GM19328 (cell line): ENCODE data around the gene OPCML.

ENCODE experiments used
- ATAC-seq: cut with Tn5 transposase; IDR thresholded peaks from one replicate; pipeline ENCODE4 v1.9.1; 2021; ENCODE audit warnings: mild to moderate bottlenecking, moderate library complexity; ENCODE audit not compliant: unreplicated experiment

OPCML gene

DNA sequence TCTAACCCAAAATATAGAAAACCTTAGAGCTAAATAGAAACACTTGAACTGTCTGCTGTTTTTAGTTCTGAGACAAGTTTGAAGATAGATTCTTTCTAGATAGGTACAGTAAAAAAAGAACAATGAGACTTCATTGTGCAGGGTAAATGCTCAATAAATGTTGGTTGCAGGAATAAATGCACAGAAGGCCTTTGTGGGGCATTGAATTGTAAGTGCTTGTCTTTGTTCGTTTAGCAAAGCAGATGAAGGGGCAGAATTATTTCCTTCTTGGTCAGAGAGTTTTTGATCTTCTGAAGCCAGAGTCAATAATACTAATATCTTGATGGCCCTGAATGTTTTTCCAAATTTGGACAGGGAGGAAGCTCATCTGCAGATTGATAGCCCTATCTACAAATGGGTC lies 340.4 kb downstream of the OPCML start:
- ATAC-seq: no peak

DNA sequence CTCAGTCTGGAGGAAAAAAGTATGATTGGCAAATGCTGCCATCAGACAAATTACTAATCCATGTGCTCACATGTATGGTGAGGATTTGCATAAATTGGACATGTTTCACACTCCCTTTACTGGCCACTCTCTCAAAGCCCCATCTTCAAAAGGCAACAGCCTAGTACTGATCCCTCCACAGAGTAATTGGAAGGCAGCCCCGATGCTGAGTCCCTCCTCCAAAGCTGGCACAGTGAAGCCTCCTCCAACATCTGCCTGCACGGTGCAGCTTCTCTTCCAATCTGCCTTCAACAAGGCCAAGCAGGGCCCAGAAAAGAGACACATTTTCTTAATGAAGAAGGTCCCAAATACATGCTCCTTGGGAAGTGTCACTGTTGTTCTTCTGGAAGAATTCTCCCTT lies 350.6 kb downstream of the OPCML start:
- ATAC-seq: no peak

DNA sequence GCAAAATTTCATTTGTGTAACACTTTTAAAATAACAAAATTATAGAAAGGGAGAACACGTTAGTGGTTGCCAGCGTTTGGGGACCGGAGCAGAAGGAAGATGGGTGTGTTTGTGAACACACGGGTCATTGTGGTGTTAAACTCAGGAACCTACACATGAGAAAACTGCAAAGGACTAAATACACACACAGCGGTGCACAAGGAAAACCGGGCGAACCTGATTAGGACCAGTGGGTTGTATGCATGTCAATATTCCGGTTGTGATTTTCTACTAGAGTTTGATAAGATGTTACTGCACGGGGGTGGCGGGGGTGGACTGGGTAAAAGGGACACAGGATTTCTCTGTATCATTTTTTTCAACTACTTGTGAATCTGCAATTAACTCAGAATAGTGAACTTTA lies 351.2 kb downstream of the OPCML start:
- ATAC-seq: no peak

DNA sequence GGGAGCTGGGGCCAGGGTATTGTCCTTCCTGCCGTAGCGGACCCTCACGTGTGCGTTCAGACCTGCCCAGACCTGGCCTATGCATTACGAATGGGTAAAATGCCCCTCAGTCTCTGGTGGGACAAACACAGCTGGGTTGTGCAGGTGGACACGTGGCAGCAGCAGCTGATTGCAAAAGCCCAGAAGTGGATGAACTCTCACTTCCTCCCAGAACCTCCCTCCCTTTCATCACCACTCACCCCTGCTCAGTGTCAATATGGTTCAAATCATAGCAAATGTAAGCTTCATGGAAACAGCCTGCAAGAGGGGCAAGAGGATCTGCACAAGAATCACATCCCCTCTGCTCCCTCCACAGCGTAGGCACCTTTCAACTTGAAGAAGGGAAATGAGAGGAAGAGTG lies 352.1 kb downstream of the OPCML start:
- no peak for ATAC-seq

DNA sequence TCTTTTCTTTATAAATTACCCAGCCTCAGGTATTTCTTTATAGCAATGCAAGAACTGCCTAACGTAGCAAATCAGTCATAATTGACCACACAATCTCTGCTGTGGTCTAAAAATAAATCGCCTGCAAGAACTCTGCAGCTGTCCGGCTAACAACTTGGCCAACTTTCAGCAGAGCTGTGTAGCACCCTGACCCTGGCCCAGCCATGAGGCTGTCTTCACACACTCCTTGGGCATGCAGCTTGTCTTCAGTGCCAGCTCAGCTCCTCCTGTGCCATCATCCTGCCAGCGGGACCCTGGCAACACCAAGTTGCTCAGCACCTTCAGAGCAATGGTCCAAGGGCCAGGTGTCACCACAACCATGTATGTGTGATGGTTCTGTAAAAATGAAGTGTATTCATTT lies 355.6 kb downstream of the OPCML start:
- ATAC-seq: no peak

DNA sequence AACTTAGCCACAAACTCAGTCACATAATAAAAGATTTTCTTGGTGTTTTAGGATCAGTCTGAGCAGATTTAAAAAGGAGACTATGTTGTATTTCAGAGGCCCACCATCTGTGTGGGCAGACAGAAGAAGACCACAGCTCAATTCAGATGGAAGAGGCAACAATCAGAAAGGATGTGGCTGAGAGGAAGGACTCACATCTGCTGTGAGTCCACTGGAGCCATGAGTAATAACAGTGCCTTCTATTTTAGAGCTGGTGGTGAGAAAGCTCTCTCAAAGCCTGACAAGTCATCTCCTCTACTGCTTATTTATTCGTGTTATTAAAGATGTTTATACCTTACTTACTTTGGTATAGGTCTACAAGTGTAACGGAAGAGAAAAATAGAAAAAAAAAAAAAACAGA lies 357.2 kb downstream of the OPCML start:
- ATAC-seq: no peak

DNA sequence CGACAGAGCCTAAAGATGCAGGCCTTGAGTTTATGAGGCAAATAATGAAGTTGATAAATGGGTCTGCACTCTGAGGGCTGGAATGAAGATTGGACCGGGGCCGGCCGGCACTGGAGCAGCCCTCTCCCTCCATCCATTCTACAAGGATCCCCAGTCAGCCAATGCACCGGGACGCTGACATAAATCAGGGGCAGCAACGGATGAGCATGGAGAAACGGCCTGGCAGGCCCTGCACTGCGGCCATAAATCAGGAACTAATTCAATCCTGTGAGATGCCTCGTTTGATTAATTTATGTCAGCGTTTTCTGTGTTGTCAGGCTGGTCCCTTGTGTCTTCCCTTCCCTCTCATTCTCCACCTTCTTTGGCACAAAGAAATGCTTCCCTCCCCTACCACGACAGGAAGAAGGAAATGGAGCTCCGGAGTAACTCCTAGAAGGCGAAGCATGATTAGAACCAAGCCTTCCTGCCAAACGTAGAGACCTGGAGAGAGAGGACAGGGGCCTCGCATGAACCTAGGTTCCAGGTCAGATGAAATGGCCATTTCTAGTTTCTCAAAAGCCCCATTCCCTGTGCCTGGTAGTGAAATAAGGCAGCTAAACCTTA lies 358.4 kb downstream of the OPCML start:
- ATAC-seq: no peak

DNA sequence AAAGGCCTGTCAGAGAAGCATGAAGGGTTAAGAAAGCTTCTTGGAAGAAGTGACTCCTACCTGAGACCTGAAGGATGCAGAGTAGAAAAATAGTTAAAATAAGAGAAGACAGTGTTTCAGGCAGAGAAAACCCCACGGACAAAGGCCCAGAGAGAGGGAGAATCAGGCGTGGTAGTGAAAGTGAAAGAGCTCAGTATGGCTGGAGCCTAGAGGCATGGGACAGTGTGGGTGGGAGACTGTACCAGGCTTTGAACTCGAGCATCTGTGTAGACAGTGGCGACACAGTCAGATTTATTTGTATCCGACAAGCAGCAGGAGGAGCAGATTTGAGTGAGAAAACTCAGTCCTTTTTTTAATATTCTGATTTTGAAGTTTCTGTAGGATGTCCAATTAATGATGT lies 360.0 kb downstream of the OPCML start:
- no peak for ATAC-seq

DNA sequence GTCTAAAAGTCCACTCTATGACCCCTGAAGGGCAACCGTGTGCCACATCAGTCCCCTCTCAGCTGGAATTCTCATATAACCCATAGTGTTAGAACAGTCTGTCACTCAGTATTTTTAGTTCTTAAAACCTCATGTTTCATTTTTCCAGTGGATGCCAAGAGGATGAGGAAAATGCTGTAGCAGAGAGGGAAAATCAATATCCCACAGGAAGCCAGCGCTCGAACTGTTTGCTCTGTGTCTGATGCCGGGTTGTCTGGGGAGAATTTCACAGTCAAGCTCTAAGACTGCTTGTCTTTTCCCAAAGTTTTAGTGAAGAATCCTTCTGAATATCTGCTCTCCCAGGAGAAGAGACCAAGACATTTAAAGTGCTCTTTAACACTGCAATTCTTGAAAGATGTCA lies 360.9 kb downstream of the OPCML start:
- ATAC-seq: no peak

DNA sequence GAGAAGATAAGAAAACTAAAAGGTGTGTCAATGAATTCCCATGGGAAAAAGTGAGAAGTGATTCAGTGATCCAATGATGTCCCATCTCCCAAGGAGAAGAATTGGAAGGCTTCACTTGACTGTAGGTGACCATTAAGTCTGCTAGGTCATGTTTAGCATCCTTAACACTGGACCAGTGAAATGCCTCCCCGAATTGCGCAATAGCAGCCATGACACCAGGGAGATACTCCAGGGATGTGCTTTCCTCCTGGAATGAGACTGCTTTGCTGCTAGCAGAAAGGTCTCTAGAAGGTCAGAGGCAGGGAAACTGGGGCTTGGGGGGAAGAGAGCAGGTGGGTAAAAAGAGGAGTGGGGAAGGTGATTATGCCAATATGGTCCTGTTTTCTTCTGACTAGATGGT lies 364.3 kb downstream of the OPCML start:
- no peak for ATAC-seq

DNA sequence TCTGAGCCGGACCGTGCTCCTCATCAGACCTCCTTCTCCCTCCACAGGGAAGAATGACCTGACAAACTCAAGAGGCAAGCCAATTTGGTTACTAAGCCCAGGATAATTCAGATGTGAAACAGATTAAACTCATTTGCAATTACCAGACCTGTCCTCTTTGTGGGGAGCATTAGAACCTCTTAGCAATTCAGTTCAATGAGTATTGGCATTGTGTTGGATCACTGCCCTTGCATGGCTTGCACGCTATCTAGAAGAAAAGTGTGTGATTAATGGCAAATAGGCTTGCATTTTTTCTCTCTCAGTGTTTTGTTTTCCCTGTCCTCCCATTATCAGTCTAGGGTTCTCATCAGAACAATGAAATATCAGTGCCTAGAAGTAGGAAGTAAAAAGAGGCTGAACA lies 365.6 kb downstream of the OPCML start:
- ATAC-seq: no peak

DNA sequence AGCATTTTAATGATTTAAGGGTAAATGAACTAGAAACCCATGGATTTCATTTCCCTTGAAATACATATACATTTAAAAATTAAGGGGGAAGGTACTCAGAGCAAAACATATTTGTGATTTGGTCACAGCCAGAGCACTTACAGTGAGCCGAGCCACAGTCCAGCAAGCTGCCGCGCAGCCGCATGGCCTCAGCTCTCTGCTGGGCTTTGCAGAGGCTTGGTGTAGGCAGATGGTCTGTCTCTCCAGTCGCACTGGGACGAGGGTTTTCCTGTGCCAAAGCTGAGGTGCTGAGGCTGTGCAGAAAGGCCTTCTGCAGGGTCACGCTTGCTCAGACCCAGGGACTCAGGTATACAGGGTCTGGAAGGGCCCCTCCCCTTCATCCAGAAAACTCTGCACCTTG lies 367.3 kb downstream of the OPCML start:
- no peak for ATAC-seq

DNA sequence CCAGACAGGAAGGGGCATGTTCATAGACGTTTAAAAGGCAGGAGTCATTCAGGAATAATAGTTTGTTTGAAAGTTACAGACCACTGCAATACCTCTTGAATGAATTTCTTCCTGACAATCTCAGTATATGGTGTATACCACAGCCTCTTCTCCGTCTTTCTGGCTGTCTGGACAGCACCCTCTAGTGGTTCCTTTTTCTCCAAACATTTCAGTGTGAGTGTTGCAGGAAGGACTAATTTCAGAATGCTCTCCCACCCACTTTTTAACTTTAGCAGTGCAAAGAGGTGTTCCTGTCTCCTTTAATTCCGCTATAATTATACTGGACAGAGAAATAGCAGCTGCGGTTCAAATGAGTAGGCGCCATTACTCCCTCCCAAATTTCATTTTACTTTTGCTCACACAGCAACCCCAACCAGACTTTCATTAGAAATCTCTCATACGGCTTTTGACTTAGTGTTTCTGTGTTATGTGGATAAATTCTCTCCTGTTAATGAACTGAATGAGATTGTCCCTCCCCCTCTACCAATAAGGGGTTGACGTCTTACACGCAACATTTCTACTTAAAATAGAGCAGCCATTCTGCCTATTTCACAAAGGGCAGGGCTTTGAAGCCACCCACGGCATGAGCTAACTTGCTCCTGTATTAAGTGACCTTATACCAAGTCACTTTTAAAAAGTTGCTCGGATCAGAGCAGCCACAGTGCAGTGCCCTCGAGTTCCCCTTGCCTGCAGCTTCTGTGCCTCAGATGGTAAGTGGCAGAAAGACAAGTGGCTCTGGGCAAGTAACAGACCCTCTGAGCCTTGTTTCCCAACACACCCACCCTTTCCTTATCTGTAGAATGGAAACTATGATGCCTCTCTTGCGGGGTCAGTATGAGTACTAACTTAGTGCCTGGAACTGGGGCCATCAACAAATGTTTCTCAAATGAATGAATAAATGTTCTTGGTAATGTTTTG lies 368.6 kb downstream of the OPCML start:
- ATAC-seq: no peak

DNA sequence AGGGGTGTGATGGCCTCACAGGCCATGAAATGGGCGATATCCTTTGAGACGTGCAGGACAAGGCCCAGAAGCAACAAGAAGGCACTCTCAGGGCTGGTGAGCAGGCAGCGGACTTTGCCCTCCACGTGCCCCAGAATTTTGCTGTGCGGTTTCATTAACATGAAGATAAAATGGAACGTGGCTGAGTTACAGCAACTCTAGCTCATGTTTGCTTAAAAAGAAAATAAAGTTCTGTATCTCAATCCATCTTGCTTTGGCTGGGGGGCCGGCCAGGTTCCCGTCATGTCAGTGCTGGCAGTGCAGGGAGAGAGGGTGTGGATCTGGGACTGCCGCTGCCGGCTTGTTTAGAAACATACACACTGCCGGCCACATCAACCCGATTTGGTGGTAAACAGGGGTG lies 370.1 kb downstream of the OPCML start:
- no peak for ATAC-seq

DNA sequence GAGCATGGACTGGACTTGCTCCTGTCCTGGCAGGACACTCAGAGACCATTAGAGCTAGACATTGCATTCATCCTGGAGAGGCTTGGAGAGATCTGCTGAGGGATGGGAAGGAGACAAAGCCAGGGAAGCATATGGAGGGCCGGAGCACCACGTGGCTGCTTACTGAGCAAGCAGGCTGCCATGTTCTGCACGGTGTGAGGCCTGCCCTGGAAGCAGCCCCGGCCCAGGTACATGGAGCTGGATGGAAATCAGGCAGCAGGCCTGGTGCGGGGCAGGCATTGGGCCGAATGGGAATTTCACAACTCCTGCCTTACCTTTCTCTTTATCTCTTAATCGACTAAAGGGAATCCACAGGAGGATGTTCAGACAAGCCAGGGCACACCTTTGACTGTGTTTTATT lies 371.5 kb downstream of the OPCML start:
- ATAC-seq: no peak

DNA sequence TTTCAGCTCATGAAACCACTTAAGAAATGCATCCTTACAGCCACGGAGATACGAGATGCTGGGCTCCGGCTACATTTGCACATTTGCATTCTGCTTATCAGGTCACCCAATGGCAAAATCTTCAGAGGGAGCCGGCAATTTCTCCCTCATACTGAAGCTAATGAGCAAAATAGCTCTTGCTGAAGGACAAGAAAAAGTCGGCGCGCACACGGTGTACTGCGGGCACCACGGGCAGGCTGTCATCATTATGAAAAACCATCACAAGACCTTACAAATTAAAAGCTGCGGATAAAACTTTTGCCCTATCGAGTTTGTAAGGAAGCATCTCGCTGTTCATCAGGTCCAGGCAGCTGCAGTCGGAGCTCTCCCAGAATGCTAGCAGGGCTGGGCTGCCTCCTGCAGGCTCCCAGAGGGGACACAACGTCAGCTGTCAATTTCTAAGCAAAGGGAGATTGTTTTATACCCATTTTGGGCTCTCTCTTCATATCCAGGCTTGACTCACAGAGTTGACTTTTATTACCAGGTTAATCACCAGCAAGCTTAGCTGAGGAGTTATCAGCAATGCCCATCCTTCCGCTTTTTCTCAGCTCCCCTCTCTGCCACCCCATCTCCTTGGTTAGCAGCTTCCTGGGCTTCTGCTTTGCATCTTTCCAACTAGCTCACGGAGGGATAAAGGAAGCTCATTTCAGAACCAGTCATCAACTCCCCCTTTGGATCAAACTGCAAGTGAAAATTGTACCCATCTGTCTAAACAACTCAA lies 375.1 kb downstream of the OPCML start:
- ATAC-seq: no peak

DNA sequence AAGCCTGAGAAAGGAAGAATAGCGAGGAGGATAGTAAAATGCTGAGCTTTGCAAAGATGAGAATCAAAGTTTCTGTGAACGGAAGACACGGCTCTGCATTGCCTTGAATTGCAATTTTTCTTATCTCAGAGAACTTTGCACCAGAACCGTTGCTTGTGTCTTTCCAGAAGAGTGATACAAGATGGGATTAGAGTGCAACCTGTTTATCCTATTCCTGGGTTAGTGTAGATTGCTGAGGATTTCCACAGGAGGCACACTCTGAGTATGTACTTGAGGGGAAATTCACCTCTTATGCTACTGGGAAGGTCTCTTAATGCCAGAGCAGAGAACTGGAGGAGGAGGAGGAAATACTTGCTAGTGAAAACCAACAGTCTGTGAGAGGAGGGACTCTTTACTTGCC lies 377.5 kb downstream of the OPCML start:
- no peak for ATAC-seq

DNA sequence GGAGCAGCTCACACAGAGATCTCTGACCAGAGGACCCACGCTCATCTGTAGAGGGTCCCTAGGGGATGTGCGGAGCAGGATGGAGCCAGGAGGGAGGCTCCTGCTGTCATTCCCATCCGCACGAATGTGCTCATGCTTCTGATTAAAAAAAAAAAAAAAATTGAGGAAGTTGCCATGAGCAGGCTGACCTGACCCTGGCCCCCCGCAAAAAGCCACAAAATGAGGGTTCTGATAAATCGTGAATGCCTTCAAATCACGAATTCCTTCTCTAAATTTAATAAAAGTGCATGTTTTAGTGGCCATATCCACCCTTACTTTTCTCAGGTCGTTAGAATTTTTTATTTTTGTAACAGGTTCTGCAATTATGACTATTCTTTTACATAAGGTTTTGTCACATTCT lies 378.2 kb downstream of the OPCML start:
- ATAC-seq: no peak

DNA sequence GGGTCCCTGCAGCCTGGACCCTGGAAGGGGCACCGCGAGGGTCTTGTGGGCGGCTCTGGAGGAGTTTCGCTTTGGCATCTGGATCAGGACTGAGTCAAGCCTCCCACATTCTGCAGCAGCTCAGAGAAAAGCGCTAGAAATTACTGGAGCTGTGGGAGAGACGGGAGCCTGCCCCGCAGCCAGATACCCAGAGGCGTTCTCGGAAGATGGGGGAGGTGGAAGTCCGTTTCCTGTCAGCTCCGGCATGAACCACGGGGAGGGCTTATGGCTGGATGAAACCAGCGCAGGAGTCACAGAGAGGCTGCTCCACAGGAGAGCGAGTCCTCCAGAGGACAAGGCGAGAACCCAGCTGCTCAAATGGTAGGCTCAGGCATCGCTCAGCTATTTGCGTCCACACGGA lies 379.3 kb downstream of the OPCML start:
- ATAC-seq: no peak

DNA sequence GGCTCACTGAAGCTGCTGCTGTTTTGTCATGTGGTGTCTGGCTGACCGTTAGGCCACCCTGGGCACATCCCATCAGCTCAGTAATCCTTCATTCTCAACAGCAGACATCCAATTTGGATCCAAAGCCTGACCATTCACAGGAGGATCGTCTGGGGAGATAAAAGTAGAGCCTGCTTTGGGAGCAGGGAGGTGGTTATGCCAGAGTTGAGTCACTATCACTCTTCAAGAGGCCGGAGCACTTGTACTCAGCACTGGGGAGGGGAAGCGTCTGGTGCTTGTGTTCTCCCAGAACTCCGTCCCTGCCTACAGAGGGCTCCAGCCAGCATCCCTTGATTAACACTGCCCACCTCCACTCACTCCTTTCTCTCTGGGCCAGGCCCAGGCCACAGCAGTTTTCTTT lies 382.6 kb downstream of the OPCML start:
- no peak for ATAC-seq

DNA sequence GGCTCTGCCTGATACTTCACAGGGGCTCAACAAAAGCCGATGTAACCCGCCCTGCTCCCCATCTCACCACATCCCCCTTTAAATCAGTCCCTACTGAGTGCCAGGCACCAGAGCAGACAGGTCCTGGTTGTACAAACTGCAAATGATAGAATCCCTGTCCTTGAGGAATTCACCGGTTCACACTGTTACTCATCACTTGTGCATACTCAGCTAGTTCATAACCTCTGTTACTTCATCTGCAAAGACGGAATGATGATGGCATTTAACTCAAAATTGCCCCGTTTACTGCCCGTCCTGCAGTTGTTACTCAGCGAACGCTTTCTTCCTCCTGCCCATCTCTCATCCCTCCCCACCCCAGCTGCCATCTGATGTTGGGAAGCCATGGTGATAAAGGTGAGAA lies 384.7 kb downstream of the OPCML start:
- no peak for ATAC-seq
